ENCODE results near the gene PLSCR5.

PLSCR5 gene

GRCh38 chr3:146593776-146594175 is 11.4 kb downstream of the PLSCR5 start:
- no peak overlapping the region for H3K4me3 ChIP-seq (replicated peaks in 1 of 2; ENCODE audit: low read depth in 2 of 2, low read length in 2 of 2)
- TF ChIP-seq CTCF (IDR thresholded peaks at IDR 0.05; ENCODE audit: low read depth, low read length) = no peak
- DNase-seq (ENCODE audit: low read depth in 2 of 2) = no peak

GRCh38 chr3:146590521-146590920 is 14.6 kb downstream of the PLSCR5 start:
- DNase-seq (ENCODE audit: low read depth in 2 of 2) = peak; percentile 32 to 67

GRCh38 chr3:146589899-146590508 is 15.1 kb downstream of the PLSCR5 start:
- no peak overlapping the region for H3K4me3 ChIP-seq (replicated peaks in 1 of 2; ENCODE audit: low read depth in 2 of 2, low read length in 2 of 2)
- peak; percentile 70 to 78 for DNase-seq (ENCODE audit: low read depth in 2 of 2)
- peak; percentile 43 for TF ChIP-seq CTCF (IDR thresholded peaks at IDR 0.05; ENCODE audit: low read depth, low read length)

More at GRCh38 chr3:146590521-146590920, 14.6 kb downstream of the PLSCR5 start:
- no peak for TF ChIP-seq CTCF (IDR thresholded peaks at IDR 0.05; ENCODE audit: low read depth, low read length)
- H3K4me3 ChIP-seq (replicated peaks in 1 of 2; ENCODE audit: low read depth in 2 of 2, low read length in 2 of 2) = no peak overlapping the region

- no peak for DNase-seq (ENCODE audit: low read depth in 2 of 2)
- no peak overlapping the region for H3K4me3 ChIP-seq (replicated peaks in 1 of 2; ENCODE audit: low read depth in 2 of 2, low read length in 2 of 2)
- TF ChIP-seq CTCF (IDR thresholded peaks at IDR 0.05; ENCODE audit: low read depth, low read length) = no peak
These were observed 20.0 kb downstream of the PLSCR5 start for GRCh38 chr3:146585156-146585555.

- DNase-seq (ENCODE audit: low read depth in 2 of 2) = peak; percentile 36 to 52
- H3K4me3 ChIP-seq (replicated peaks in 1 of 2; ENCODE audit: low read depth in 2 of 2, low read length in 2 of 2) = no peak overlapping the region
- no peak for TF ChIP-seq CTCF (IDR thresholded peaks at IDR 0.05; ENCODE audit: low read depth, low read length)
These were observed 23.1 kb downstream of the PLSCR5 start for GRCh38 chr3:146581951-146582467.

GRCh38 chr3:146581080-146581601 is 24.0 kb downstream of the PLSCR5 start:
- no peak overlapping the region for H3K4me3 ChIP-seq (replicated peaks in 1 of 2; ENCODE audit: low read depth in 2 of 2, low read length in 2 of 2)
- no peak for TF ChIP-seq CTCF (IDR thresholded peaks at IDR 0.05; ENCODE audit: low read depth, low read length)
- peak in 1 of 2 donors; percentile 11 for DNase-seq (ENCODE audit: low read depth in 2 of 2)

Data from cardiac fibroblast (primary cell).